Non-pigmented ciliary epithelial cell (primary cell): ENCODE data around the gene ATP5PO.
"Not testable (repeated sequence)": the region's sequence is repeated elsewhere in the genome, so short reads cannot be mapped to it uniquely, and the experiment has no call there.

Source experiments
- DNase-seq: peaks from one replicate; pipeline ENCODE4 v3.0.0-alpha.2; 2010; ENCODE audit warnings: low read depth

The ATP5PO gene

DNA sequence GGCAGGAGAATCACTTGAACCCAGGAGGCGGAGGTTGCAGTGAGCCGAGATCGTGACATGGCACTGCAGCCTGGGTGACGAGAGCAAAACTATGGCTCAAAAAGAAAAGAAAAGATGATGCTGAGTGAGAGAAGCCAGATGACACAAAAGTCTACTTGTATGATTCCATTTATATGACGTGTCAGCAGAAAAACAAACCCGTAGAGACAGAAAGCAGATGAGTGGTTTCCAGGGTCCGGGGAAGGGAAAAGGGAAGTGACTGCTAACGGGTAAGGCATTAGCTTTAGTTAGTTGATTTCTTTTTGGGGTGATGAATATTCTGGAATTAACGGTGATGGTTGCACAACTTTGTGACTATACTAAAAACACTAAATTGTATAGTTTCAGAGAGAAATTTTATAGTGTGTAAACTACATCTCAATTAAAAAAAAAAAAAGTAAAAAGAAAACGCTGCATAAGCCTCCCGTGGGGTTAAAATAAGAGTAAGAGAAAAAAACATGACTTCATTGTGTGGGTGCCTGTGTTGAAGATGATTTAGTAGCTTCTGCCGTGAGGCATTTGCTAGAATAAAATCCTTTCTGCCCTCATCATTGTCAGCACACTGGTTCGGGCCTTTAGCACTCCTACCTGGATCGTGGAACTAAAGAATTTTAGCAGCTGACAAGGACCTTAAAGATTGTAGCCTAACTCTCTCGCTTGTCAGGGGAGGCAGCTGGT, 24.7 kb upstream of the ATP5PO start:
- peak; percentile 30 for DNase-seq

DNA sequence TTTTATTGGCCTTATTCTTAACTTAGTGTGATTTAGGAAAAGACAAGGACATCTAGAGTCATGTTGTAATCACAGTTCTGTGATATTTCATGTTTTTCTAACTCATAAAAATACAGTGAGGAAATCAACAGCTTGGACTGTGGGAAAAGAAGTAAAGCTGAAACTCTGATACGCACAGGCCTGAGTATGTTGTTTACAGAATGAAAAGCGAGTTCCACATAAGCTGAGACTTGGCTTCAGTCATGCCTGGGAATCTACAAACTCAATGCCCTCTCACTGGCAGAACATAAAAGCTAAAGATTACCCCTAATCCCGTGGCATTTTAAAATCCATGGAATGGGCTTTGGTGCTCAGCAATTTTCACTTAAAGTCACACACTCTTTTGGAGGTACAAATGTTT, 23.6 kb upstream of the ATP5PO start:
- DNase-seq: no peak

DNA sequence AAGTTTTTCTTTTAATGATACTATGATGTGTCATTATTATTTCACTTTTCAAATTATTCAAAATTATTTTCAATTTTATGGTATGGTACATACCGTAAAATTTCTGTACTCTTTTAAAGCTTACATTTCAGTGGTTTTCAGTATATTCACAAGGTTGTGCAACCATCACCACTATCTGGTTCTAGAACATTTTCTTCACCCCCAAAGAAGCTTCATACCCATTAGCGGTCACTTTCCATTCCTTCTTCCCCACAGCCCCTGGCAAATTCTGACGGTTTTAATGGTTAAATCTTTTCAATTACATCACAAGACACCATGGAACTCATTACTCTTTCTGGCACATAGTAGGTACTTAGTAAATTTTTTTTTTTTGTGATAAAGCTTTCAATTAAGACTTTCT, 22.8 kb upstream of the ATP5PO start:
- no peak for DNase-seq

DNA sequence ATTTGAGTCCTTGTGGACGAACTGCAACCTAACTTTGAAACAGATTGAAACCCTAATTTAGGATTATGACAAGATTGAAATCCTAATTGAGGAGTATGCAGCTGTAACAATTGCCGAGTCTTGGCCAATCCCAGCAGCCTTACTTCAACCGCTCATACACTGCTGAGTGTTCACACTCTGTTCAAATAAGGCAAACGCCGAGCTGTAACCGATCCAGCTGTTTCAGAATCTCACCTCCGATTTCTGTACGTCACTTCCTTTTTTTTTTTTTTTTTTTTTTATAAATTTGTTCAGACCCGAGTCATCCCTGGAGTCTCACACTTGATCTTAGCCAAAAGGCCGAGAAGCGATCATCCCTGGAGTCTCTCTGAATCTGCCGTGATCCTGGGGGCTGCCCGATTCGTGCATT, 22.3 kb upstream of the ATP5PO start:
- DNase-seq: no peak

DNA sequence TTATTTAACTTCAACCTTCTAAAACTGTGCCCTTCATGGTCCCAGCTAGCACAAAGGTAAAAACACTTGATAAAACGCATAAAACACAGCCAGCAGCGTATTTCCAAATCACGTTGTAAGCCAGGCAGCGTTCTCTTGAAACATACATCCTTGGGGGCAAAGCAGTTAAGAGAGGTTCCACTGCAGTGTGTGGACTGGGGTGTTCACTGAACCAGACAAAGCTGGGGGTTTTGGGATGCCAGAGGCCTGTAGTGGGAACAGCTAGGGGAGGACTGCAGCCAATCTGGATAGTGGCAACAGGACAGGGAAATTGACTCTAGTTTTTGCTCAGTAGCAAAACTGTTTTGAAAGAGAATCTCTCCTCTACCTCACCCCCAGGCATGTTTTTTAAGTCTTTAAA, 21.5 kb upstream of the ATP5PO start:
- DNase-seq: no peak

GRCh38 chr21:33936301-33937038, 20.9 kb upstream of the ATP5PO start:
- no peak for DNase-seq

DNA sequence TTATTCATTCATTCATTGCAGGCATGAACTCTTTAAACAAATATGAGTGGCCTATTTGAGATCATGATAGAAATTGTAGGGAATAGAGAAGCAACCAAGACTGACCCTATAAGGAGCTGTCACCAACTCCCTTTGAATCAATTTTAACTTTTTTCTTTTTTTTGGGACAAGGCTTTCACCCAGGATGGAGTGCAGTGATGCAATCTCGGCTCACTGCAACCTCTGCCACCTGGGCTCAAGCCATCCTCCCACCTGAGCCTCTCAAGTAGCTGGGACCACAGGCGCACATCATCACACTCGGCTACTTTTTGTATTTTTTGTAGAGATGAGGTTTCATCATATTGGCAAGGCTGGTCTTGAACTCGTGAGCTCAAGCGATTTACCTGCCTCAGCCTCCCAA, 17.1 kb upstream of the ATP5PO start:
- DNase-seq: no peak

- DNase-seq: no peak
Observed at GRCh38 chr21:33931799-33932390, 16.3 kb upstream of the ATP5PO start.

DNA sequence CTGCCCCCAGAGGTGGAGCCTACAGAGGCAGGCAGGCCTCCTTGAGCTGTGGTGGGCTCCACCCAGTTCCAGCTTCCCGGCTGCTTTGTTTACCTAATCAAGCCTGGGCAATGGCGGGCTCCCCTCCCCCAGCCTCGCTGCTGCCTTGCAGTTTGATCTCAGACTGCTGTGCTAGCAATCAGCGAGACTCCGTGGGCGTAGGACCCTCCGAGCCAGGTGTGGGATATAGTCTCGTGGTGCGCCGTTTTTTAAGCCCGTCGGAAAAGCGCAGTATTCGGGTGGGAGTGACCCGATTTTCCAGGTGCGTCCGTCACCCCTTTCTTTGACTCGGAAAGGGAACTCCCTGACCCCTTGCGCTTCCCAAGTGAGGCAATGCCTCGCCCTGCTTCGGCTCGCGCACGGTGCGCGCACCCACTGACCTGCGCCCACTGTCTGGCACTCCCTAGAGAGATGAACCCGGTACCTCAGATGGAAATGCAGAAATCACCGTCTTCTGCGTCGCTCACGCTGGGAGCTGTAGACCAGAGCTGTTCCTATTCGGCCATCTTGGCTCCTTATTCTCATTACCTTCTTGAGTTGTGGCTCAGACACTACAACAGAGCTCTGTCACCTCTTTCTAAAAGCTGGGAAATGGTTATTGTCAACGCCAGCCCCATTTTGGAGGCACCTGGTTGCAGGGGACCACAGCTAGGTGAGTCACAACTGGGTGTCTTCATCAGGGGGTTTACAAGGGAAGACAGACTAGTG, 15.6 kb upstream of the ATP5PO start:
- DNase-seq: not testable (repeated sequence)

GRCh38 chr21:33926248-33926647, 10.6 kb upstream of the ATP5PO start:
- DNase-seq: not testable (repeated sequence)

DNA sequence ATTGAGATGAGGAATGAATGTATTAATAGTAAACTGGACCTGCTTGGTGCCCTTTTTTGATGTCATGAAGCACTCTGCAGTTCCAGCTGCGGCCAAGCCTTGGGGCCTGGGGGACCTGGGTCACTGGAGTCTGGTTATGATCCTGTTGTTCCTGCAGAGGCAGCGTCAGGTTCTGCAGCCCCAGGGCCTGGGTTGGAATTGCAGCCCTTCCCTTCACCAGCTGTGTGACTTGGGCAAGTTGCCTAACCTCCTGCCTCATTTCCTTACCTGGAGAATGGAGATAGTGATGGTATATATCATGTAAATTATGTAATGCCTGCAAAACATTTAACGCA, 9.1 kb upstream of the ATP5PO start:
- no peak for DNase-seq

GRCh38 chr21:33924079-33924765, 8.6 kb upstream of the ATP5PO start:
- DNase-seq: no peak

GRCh38 chr21:33917421-33917820, 1.8 kb upstream of the ATP5PO start:
- DNase-seq: no peak

GRCh38 chr21:33916200-33916567, 580 bp upstream of the ATP5PO start:
- no peak for DNase-seq

DNA sequence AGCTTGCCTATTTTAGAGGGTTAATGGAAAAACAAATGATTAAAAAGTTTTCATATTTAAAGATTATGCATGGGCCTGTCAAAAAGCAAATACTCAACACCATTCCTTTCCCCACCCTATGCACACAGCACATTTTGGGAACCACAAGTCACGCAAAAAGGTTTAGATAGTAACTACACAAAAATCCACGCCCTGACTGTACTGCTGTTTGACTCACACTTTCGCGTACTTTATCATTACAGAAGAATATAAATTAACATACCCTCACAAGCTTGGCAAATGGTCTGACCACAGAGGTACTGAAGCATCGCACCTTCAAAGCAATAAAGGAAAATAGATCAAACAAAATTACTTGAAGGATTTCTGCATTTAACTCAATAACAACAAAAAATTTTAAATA, 1.4 kb downstream of the ATP5PO start:
- DNase-seq: no peak

DNA sequence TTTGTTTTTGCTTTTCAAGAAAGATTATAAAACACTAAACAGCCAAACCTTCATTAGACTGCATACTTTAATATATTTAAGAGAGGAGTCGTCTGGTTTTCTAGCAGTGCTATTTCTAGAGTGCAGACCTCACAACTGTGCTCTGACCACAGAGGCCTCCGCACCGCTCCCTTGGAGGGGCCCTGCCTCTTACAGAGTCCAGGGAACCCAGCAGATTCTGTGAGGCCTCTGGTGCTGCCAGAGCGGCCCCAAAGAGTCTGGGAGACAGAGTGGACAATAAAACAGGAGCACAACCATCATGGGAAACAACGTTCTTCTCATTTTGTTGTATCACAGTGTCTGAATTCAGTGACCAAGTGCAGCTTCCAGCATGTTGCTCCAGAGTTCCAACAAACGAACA, 5.8 kb downstream of the ATP5PO start:
- DNase-seq: no peak

DNA sequence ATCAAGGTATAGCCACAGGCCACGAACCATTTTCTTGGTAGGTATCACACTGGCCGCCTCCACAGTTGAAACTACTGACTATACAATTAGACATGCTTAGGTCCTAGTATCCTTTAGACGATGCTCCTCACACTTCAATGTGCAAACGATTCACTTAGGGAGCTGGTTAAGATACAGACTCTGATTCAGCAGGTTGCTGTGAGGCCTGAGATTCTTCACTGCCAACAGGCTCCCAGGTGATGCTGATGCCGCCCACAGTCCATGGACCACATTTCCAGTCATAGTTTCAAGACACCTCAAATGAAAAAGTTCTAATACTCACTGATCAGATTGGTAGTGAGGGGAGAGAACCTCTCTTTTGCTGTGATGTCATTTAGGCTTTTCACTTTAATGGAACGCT, 6.8 kb downstream of the ATP5PO start:
- no peak for DNase-seq

DNA sequence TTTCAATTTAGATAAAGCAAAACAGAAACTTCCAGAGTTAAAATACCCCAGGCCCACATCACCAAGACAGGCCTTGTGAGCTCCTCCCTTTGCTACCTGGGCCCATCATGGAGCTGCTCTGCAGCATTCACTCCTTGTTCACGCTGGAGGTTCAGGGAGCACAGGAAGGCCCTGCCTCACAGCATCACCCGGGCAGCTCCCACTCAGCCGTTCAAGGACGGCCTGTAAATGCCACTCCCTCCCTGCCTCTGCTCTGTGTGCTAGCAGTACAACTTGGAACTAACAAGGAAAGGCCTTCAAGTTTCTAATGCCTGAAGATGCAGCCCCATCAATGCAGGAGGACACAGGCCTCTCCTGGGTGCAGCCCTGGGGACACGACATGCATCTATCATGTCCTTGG, 11.6 kb downstream of the ATP5PO start:
- DNase-seq: no peak

GRCh38 chr21:33902349-33902748, 13.3 kb downstream of the ATP5PO start:
- DNase-seq: no peak

- DNase-seq: peak; percentile 32
Observed at GRCh38 chr21:33901412-33902288, 14.0 kb downstream of the ATP5PO start.

- peak; percentile 5 for DNase-seq
Observed at GRCh38 chr21:33899199-33899598, 16.4 kb downstream of the ATP5PO start.
